Smooth muscle cell of bladder (primary cell): ENCODE data around the gene PLCB2. TPM values are rescaled to one million over a fixed set of nuclear protein-coding genes. Genes with fewer than 3 reads are reported as not detected.

Experiments used
- total RNA-seq: library from RNA; depleted of rRNA; stranded (reverse); fragments of >200 nt; gene quantifications from 2 replicates; pipeline ENCODE4 v1.2.3, GENCODE V29; 2014

PLCB2 gene, protein sequence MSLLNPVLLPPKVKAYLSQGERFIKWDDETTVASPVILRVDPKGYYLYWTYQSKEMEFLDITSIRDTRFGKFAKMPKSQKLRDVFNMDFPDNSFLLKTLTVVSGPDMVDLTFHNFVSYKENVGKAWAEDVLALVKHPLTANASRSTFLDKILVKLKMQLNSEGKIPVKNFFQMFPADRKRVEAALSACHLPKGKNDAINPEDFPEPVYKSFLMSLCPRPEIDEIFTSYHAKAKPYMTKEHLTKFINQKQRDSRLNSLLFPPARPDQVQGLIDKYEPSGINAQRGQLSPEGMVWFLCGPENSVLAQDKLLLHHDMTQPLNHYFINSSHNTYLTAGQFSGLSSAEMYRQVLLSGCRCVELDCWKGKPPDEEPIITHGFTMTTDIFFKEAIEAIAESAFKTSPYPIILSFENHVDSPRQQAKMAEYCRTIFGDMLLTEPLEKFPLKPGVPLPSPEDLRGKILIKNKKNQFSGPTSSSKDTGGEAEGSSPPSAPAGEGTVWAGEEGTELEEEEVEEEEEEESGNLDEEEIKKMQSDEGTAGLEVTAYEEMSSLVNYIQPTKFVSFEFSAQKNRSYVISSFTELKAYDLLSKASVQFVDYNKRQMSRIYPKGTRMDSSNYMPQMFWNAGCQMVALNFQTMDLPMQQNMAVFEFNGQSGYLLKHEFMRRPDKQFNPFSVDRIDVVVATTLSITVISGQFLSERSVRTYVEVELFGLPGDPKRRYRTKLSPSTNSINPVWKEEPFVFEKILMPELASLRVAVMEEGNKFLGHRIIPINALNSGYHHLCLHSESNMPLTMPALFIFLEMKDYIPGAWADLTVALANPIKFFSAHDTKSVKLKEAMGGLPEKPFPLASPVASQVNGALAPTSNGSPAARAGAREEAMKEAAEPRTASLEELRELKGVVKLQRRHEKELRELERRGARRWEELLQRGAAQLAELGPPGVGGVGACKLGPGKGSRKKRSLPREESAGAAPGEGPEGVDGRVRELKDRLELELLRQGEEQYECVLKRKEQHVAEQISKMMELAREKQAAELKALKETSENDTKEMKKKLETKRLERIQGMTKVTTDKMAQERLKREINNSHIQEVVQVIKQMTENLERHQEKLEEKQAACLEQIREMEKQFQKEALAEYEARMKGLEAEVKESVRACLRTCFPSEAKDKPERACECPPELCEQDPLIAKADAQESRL
- under 0.01 and 0.18 TPM in 2 replicates for total RNA-seq

DNA sequence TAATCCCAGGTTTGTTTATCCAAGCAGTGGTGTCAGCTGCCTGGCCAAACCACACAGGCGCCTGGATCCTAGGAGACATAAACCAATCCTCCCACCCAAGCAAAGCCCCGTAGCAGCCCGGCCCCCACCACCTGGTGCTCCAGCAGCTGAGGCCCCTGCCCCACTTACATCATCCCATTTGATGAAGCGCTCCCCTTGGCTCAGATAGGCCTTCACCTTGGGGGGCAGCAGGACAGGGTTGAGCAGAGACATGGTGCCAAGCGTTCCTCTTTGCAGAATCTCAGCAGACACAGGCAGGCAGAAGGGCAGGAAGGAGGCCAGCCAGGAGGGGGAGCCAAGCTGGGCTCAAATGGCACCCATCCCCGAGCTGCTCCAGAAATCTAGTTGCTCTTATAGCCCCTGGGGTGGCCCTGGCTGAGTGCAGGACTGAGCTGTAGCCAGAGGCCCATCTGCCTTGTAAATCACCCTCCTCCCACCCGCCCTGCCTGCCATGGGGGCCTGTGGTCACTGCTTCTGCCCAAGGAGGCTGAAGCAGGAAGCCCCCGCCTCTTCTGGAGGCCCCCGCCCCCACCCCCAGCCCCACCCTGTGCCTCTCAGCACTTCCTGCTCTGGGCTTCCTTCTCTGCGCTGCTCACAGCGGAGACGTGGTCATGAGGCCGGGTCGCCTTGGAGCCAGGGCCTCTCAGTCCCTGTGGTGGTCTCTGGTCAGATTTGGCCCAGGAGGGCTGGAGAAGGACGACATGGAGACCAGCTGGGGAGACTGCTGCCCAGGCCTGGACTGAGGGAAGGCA lies at the start of gene PLCB2:
Gene PLCB2 (minus strand): TSS at position 515 of the 791 bp plus-strand sequence. CDS start 263 bp downstream, at position 252.

DNA sequence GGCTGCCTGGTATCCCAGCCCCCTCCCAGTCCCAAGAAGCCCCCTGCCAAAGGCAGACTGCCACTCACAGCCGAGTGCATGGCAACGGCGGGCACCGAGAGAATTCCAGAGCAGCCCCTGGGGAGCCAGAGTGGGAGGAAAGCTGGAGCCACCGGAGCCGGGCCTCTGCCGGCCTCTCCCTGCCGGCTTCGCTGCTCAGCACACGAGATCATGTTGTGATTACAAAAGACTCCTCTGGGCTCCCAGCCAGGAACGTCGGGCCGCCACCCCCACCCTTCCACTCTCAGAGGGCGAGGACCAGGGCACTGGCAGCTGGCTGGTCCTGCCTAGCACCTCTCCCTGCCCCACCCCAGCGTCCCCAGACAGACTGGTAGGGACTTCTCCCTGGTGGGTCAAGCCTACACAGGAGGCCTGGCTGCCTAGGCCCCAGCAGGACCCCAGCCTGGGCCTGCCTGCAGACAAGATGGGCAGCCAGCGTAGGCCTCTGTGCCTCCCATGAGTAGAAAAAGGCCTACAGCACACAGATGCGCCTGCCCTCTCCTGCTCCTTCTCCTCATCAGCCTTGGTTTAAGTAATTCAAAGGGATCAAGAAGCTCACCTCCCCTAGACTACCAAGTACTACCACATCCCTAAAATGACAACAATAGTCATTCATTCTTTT lies 33.1 kb upstream of the PLCB2 start, which contains the start of gene CCDC9B:
Gene CCDC9B (minus strand): TSS at position 200 of the 661 bp plus-strand sequence. CDS start 120 bp downstream, at position 80.

DNA sequence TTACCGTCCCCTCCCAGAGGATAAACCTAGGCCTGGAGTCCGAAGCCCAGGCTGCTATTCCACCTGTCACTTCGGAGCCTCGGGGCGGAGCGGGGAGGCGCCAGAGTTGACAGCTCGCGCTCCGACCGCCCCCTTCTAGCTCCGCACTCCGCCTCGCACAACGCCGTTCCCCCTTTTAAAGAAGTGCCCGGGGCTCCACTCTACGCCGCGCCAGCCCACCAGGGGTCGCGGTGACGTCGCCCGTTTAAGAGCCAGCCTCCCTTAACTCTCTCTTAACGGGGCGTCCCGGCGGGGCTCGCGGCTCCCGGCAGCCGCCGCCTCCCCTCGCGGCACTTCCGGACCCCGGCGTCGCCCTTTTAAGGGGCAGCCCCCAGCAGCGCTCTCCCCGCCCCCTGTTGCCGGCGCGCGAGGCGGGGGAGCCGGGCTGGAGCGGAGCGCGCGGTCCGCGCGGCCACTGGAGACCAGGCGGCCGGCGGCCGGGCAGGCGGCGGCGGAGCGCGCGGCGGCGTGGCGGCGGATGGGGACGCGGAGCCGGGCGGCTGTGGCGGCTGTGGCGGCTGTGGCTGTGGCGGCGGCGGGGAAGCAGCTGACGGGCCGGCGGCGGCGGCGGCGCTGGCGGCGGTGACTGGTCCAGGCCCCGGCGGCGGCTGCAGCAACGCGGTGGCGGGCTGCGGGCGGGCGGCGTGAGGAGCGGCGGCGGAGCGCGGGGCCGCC lies 15.7 kb upstream of the PLCB2 start, which contains the start of gene INAFM2:
Gene INAFM2 (plus strand): TSS at position 454 of the 714 bp plus-strand sequence. CDS start 364 bp downstream, outside the sequence.

DNA sequence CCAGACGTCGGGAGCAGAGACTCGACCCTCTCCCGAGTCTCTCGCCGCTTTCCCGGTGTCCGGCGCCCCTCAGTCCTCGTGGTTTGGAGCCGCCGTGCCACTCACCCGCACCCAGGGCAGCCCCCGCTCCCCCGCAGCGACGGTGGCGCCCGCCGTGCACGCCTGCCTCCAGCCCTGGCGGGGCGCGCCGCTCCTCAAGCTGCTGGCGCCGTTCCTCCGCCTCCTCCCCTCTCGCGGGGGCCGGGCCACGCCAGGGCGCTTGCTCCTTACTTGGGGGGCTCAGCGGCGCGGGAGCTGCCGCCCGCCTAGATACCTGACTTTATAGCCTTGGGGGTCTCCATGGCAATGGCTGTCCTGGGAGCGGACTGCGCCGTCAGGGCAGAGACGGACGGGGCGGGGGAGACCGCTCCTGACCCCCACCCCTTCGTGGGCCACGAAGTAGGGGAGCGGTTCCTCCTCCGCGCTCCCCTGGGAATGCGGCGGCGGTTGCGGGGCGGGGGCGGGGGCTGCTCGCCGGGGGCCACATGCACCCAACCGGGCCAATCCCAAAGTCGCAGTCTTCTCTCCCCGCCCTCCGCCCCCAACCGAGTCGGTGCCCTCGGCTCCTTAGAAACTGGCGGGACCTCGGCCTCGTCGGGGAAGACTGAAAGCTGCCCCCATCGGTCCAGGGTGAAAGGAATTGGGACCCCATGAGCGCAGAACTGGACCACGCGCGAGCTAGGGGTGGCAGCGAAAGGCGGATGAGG lies 24.7 kb downstream of the PLCB2 start, which contains the start of gene ANKRD63:
Gene ANKRD63 (minus strand): TSS at position 196 of the 746 bp plus-strand sequence. CDS start 478 bp downstream, outside the sequence.

DNA sequence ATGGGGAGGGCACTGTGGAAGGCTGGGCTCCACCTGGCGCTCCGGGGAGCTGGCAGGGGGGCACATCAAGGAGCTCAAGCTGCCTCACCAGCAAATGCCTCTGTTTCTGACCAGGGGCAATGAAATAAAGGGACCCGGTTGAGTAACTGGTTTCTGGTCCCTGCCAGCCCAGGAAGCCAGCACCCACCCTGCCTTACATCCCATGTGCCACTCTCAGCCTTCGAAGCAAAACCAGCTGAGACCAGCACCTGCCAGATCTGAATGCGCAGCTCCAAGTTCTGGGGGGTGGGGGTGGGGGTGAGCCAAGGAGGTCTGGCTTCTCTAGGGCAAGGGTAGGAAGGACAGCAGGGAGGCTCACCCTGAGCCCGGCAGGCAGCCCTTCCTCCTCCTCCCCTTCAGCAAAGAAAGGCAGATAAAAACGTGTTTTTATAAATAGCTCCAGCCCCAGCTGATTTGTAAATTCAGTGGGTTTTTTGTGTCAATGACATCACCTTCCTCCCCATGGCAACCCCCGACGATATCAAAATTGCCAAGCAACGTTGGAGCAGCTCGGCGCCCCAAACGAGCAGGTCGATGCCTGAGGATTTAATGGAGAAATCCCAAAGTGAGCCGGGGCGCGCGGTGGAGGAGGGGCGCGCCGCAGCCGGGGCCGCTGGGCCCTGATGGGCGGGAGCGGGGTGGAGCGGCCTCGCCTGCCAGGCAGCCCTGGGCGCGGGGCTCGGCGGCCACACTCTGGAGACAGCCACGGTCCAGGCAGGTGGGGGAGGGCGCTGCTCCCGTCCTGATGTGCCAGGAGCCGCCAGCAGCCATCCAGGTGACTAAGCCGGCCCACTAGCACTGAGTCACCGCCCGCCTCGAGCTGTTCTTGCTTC lies 69.0 kb downstream of the PLCB2 start, which contains the start of gene PAK6:
Gene PAK6 (plus strand): TSS at position 532 of the 872 bp plus-strand sequence. CDS start 25,723 bp downstream, outside the sequence.

Other genes with a start within 250 kb of the PLCB2 start
- gene BMF, start 199.1 kb downstream of the PLCB2 start, total RNA-seq = 4.6 and 5.3 TPM in 2 replicates
- gene BUB1B, start 146.9 kb downstream of the PLCB2 start, total RNA-seq = 2.4 and 2.9 TPM in 2 replicates
- gene PAK6, start 68.9 kb downstream of the PLCB2 start, total RNA-seq = not detected in 2 replicates
- gene ANKRD63, start 24.9 kb downstream of the PLCB2 start, total RNA-seq = not detected in 2 replicates
- gene INAFM2, start 15.8 kb upstream of the PLCB2 start, total RNA-seq = 7.3 and 10.4 TPM in 2 replicates
- 13.8 and 19.0 TPM in 2 replicates for gene CCDC9B, start 33.0 kb upstream of the PLCB2 start, total RNA-seq
- gene PHGR1, start 43.1 kb upstream of the PLCB2 start, total RNA-seq = not detected in 2 replicates
- gene DISP2, start 50.3 kb upstream of the PLCB2 start, total RNA-seq = under 0.01 and 0.09 TPM in 2 replicates
- 11.0 and 11.1 TPM in 2 replicates for gene KNSTRN, start 74.8 kb upstream of the PLCB2 start, total RNA-seq
- gene IVD, start 97.9 kb upstream of the PLCB2 start, total RNA-seq = 40.1 and 44.2 TPM in 2 replicates
- gene BAHD1, start 133.0 kb upstream of the PLCB2 start, total RNA-seq = 3.6 and 4.0 TPM in 2 replicates
- gene CHST14, start 163.0 kb upstream of the PLCB2 start, total RNA-seq = 5.7 and 7.9 TPM in 2 replicates